H9 (cell line): ENCODE results near the gene HPDL. TPM values are rescaled to one million over a fixed set of nuclear protein-coding genes. Genes with fewer than 3 reads are reported as not detected.

Experiments used
- DNase-seq: peaks from one replicate; pipeline ENCODE4 v3.0.0-alpha.2; 2017
- H2AFZ ChIP-seq: one replicate; pipeline ENCODE4 v1.6.1; 2013; ENCODE audit warnings: mild to moderate bottlenecking, low read length, control low read depth, moderate library complexity
- H2AK5ac ChIP-seq: 2 replicates; pipeline ENCODE4 v1.6.1; 2013; ENCODE audit warnings: low read length, control low read depth, mixed read lengths; ENCODE audit not compliant: insufficient read length
- H2BK120ac ChIP-seq: one replicate; pipeline ENCODE4 v1.6.1; 2013; ENCODE audit warnings: low read depth, mild to moderate bottlenecking, low read length, control low read depth, inconsistent platforms; ENCODE audit not compliant: poor library complexity, severe bottlenecking
- H2BK12ac ChIP-seq: 2 replicates; pipeline ENCODE4 v1.6.1; 2013; ENCODE audit warnings: low read length, control low read depth, mixed read lengths, low read depth; ENCODE audit not compliant: insufficient read length
- H2BK15ac ChIP-seq: 2 replicates; pipeline ENCODE4 v1.6.1; 2013; ENCODE audit warnings: low read depth, low read length, control low read depth
- H2BK20ac ChIP-seq: one replicate; pipeline ENCODE4 v1.6.1; 2013; ENCODE audit warnings: low read depth, mild to moderate bottlenecking, low read length, control low read depth, inconsistent platforms; ENCODE audit not compliant: poor library complexity, severe bottlenecking
- H2BK5ac ChIP-seq: 2 replicates; pipeline ENCODE4 v1.6.1; 2013; ENCODE audit warnings: low read length, control low read depth, mixed read lengths; ENCODE audit not compliant: insufficient read length
- H3K14ac ChIP-seq: 2 replicates; pipeline ENCODE4 v1.6.1; 2013; ENCODE audit warnings: low read length, control low read depth; ENCODE audit not compliant: insufficient read depth
- H3K18ac ChIP-seq: 2 replicates; pipeline ENCODE4 v1.6.1; 2013; ENCODE audit warnings: low read depth, mild to moderate bottlenecking, mixed read lengths, low read length, control low read depth; ENCODE audit not compliant: insufficient read length
- H3K23ac ChIP-seq: 2 replicates; pipeline ENCODE4 v1.6.1; 2013; ENCODE audit warnings: low read length, control low read depth, mixed read lengths, low read depth; ENCODE audit not compliant: insufficient read length
- H3K23me2 ChIP-seq: 2 replicates; pipeline ENCODE4 v1.6.1; 2013; ENCODE audit warnings: low read depth, mild to moderate bottlenecking, mixed read lengths, low read length, control low read depth; ENCODE audit not compliant: insufficient read length, poor library complexity, severe bottlenecking
- H3K27ac ChIP-seq: 2 replicates; pipeline ENCODE4 v1.5.1; 2013; ENCODE audit warnings: low read length, control low read depth, mixed read lengths, low read depth; ENCODE audit not compliant: insufficient read length
- H3K27me3 ChIP-seq: 2 replicates; pipeline ENCODE4 v1.6.1; 2013; ENCODE audit warnings: low read length, control low read depth, inconsistent platforms; ENCODE audit not compliant: insufficient read depth
- H3K4ac ChIP-seq: 2 replicates; pipeline ENCODE4 v1.6.1; 2013; ENCODE audit warnings: low read depth, mild to moderate bottlenecking, control low read depth, inconsistent platforms, low read length, moderate library complexity
- H3K4me1 ChIP-seq: 2 replicates; pipeline ENCODE4 v1.6.1; 2013; ENCODE audit warnings: low read length, control low read depth, inconsistent platforms; ENCODE audit not compliant: insufficient read depth
- H3K4me2 ChIP-seq: 2 replicates; pipeline ENCODE4 v1.6.1; 2013; ENCODE audit warnings: low read length, control low read depth, mixed read lengths; ENCODE audit not compliant: insufficient read length, insufficient read depth
- H3K56ac ChIP-seq: 2 replicates; pipeline ENCODE4 v1.6.1; 2013; ENCODE audit warnings: low read depth, mild to moderate bottlenecking, mixed read lengths, low read length, control low read depth; ENCODE audit not compliant: insufficient read length
- H3K79me1 ChIP-seq: 2 replicates; pipeline ENCODE4 v1.6.1; 2013; ENCODE audit warnings: low read depth, mild to moderate bottlenecking, moderate library complexity, low read length, control low read depth, inconsistent platforms; ENCODE audit not compliant: insufficient read depth, poor library complexity, severe bottlenecking
- H3K79me2 ChIP-seq: 2 replicates; pipeline ENCODE4 v1.6.1; 2013; ENCODE audit warnings: low read length, control low read depth, inconsistent platforms; ENCODE audit not compliant: insufficient read depth
- H3K9ac ChIP-seq: 2 replicates; pipeline ENCODE4 v1.6.1; 2013; ENCODE audit warnings: low read length, control low read depth, mixed read lengths; ENCODE audit not compliant: insufficient read length; ENCODE audit errors: extremely low read depth
- H3K9me3 ChIP-seq: one replicate; pipeline ENCODE4 v1.6.1; 2013; ENCODE audit warnings: low read depth, low read length, inconsistent platforms; ENCODE audit not compliant: control insufficient read depth
- H3T11ph ChIP-seq: one replicate; pipeline ENCODE4 v1.6.1; 2013; ENCODE audit warnings: mild to moderate bottlenecking, low read length, control low read depth, inconsistent platforms
- H4K20me1 ChIP-seq: one replicate; pipeline ENCODE4 v1.6.1; 2013; ENCODE audit not compliant: control insufficient read depth, insufficient read length, insufficient read depth
- H4K5ac ChIP-seq: 2 replicates; pipeline ENCODE4 v1.6.1; 2013; ENCODE audit warnings: low read depth, mild to moderate bottlenecking, mixed read lengths, low read length, control low read depth; ENCODE audit not compliant: insufficient read length
- H4K8ac ChIP-seq: replicated peaks from 2 replicates; pipeline ENCODE4 v1.6.1; 2013; ENCODE audit warnings: low read length, control low read depth, mixed read lengths, low read depth; ENCODE audit not compliant: insufficient read length
- H4K91ac ChIP-seq: 2 replicates; pipeline ENCODE4 v1.6.1; 2013; ENCODE audit warnings: low read depth, mild to moderate bottlenecking, moderate library complexity, mixed read lengths, low read length, control low read depth; ENCODE audit not compliant: insufficient read length
- H3K27ac Mint-ChIP-seq, 3 experiments: 2 replicates in 2 of 3; 3 replicates in 1 of 3; pipeline ENCODE4 v1.8.0; 2020 to 2021; ENCODE audit warnings: mixed read lengths in 3 of 3, mild to moderate bottlenecking in 1 of 3, moderate library complexity in 1 of 3
- H3K27me3 Mint-ChIP-seq: 2 replicates; pipeline ENCODE4 v1.8.0; 2021; ENCODE audit warnings: low read depth, mild to moderate bottlenecking, moderate library complexity, mixed read lengths
- H3K36me3 Mint-ChIP-seq, 3 experiments: 2 replicates in 2 of 3; 3 replicates in 1 of 3; pipeline ENCODE4 v1.8.0; 2020 to 2021; ENCODE audit warnings: low read depth in 3 of 3, mixed read lengths in 3 of 3; ENCODE audit not compliant: insufficient read depth in 1 of 3
- H3K4me1 Mint-ChIP-seq, 2 experiments: 2 replicates each; pipeline ENCODE4 v1.8.0; 2020; ENCODE audit warnings: mixed read lengths in 2 of 2
- H3K4me3 Mint-ChIP-seq, 2 experiments: 2 replicates in 1 of 2; 3 replicates in 1 of 2; pipeline ENCODE4 v1.8.0; 2020 to 2021; ENCODE audit warnings: mild to moderate bottlenecking in 2 of 2, mixed read lengths in 2 of 2, moderate library complexity in 1 of 2
- H3K9me3 Mint-ChIP-seq, 2 experiments: 2 replicates in 1 of 2; 3 replicates in 1 of 2; pipeline ENCODE4 v1.8.0; 2020; ENCODE audit warnings: mild to moderate bottlenecking in 2 of 2, mixed read lengths in 2 of 2, moderate library complexity in 1 of 2
- WGBS: extraction: QIAGEN DNeasy Blood & Tissue Kit; methylation state at CpG from one replicate; pipeline ENCODE4 v1.1.7; 2013; ENCODE audit warnings: missing lambda C conversion rate, low lambda C conversion rate, mixed read lengths; ENCODE audit not compliant: insufficient read length; ENCODE audit errors: extremely low coverage; 5-methylcytosine and 5-hydroxymethylcytosine counted together
- total RNA-seq: library from RNA; stranded (reverse); gene quantifications from 2 replicates; pipeline ENCODE4 v1.2.1, GENCODE V29; 2021
- TF ChIP-seq, protein P1 (sequence below): fragments of 200-600 bp; sonication (generic); conservative IDR thresholded peaks from 3 replicates; pipeline ENCODE4 v1.8.0; 2021; ENCODE audit warnings: antibody characterized with exemption, mild to moderate bottlenecking

The HPDL gene
- total RNA-seq, 1 experiment from 2014 or later, result 10.6 TPM

GRCh38 chr1:45345014-45345413 is 18.3 kb downstream of the HPDL start:
- Histone ChIP-seq H3T11ph (no peak overlapping the region), H4K20me1 (no peaks in the 10 kb centered on the region), H4K91ac (no peak overlapping the region), H3K4me2 (no peak overlapping the region), H3K79me1 (no peaks in the 10 kb centered on the region), H2AK5ac (no peak overlapping the region), H3K23me2 (no peaks in the 10 kb centered on the region), H3K9me3 (no peaks in the 10 kb centered on the region), H3K4ac (no peak overlapping the region), H2BK15ac (no peak overlapping the region), H3K4me1 (peaks cover 5% of the 10 kb centered on the region; the same call in 1 of the 2 replicates), H4K5ac (no peak overlapping the region), H4K8ac (no peak overlapping the region), H2BK20ac (no peak overlapping the region), H3K79me2 (peaks cover 8% of the 10 kb centered on the region; the same call in 1 of the 2 replicates), H2BK5ac (no peak overlapping the region), H3K14ac (no peak overlapping the region), H3K18ac (no peak overlapping the region), H3K23ac (no peak overlapping the region), H3K9ac (no peak overlapping the region), H3K27ac (no peak overlapping the region), H3K56ac (no peak overlapping the region), H2BK12ac (no peak overlapping the region), H2BK120ac (no peak overlapping the region), H2AFZ (no peak overlapping the region), H3K27me3 (no peaks in the 10 kb centered on the region)
- Mint-ChIP-seq H3K4me1 (peaks cover 9 to 10% of the 10 kb centered on the region in 2 experiments), H3K9me3 (no peaks in the 10 kb centered on the region), H3K27ac (peak overlapping the region in 2 of 3 experiments; percentile 36 to 50; a peak in 1 of 7 replicates), H3K27me3 (no peaks in the 10 kb centered on the region), H3K4me3 (0 out of 5 replicates have a peak overlapping the region, but pooled peaks of 1 of the 2 experiments have one; percentile 16), H3K36me3 (peaks cover 18 to 52% (median 31%) of the 10 kb centered on the region in 3 experiments)
- WGBS, result no CpG with 5 or more reads among the region's 13 CpGs
- TF ChIP-seq, protein P1, sequence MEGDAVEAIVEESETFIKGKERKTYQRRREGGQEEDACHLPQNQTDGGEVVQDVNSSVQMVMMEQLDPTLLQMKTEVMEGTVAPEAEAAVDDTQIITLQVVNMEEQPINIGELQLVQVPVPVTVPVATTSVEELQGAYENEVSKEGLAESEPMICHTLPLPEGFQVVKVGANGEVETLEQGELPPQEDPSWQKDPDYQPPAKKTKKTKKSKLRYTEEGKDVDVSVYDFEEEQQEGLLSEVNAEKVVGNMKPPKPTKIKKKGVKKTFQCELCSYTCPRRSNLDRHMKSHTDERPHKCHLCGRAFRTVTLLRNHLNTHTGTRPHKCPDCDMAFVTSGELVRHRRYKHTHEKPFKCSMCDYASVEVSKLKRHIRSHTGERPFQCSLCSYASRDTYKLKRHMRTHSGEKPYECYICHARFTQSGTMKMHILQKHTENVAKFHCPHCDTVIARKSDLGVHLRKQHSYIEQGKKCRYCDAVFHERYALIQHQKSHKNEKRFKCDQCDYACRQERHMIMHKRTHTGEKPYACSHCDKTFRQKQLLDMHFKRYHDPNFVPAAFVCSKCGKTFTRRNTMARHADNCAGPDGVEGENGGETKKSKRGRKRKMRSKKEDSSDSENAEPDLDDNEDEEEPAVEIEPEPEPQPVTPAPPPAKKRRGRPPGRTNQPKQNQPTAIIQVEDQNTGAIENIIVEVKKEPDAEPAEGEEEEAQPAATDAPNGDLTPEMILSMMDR, result no peak
- DNase-seq, result no peak
